Dermis microvascular lymphatic vessel endothelial cell (primary cell): ENCODE measurements around the gene CPT1C. TPM values are rescaled to one million over a fixed set of nuclear protein-coding genes. Genes with fewer than 3 reads are reported as not detected.

Experiments
- DNase-seq, 2 donors: peaks; one replicate each; pipeline versions ENCODE4 v3.0.0 to v3.0.0-alpha.2; 2010; ENCODE audit warnings: low read depth in 2 of 2
- total RNA-seq: library from RNA; depleted of rRNA; stranded (reverse); fragments of >200 nt; gene quantifications from 2 replicates; pipeline ENCODE4 v1.2.1, GENCODE V29; 2014

The CPT1C gene
- total RNA-seq, 1 donor from 2014 or later, result 9.6 TPM

- no peak for DNase-seq
These were observed 30.5 kb upstream of the CPT1C start for GRCh38 chr19:49660338-49660961.

- no peak for DNase-seq
These were observed 28.9 kb upstream of the CPT1C start for GRCh38 chr19:49662011-49662410.

- DNase-seq, result no peak
These were observed 27.7 kb upstream of the CPT1C start for GRCh38 chr19:49663224-49663623.

- DNase-seq, result peak in 1 of 2 donors; percentile 87
These were observed 26.5 kb upstream of the CPT1C start for GRCh38 chr19:49664171-49665035.

- DNase-seq, result no peak
These were observed 25.9 kb upstream of the CPT1C start for GRCh38 chr19:49665036-49665350.

- peak; percentile 92 to 95 for DNase-seq
These were observed 25.4 kb upstream of the CPT1C start, which contains the start of the genes BCL2L12 and IRF3 for GRCh38 chr19:49665351-49666119. BCL2L12 (plus strand) TSS chr19:49665933; CDS start chr19:49666693, 760 bp downstream. IRF3 (minus strand) TSS chr19:49665857; CDS start chr19:49664838, 1,019 bp downstream.

GRCh38 chr19:49666120-49666444 lies 24.8 kb upstream of the CPT1C start:
- DNase-seq, result no peak

- DNase-seq, result no peak
These were observed 23.4 kb upstream of the CPT1C start for GRCh38 chr19:49667473-49667872.

GRCh38 chr19:49669516-49669915 lies 21.4 kb upstream of the CPT1C start:
- no peak for DNase-seq

GRCh38 chr19:49672131-49672919 lies 18.6 kb upstream of the CPT1C start:
- peak; percentile 63 to 80 for DNase-seq

GRCh38 chr19:49676136-49676783 lies 14.7 kb upstream of the CPT1C start:
- peak; percentile 95 to 96 for DNase-seq

- DNase-seq, result peak; percentile 100
These were observed 14.1 kb upstream of the CPT1C start for GRCh38 chr19:49676784-49677230.

- DNase-seq, result peak in 1 of 2 donors; percentile 61
These were observed 13.6 kb upstream of the CPT1C start, which contains the start of gene PRMT1 for GRCh38 chr19:49677231-49677900. PRMT1 (plus strand) TSS chr19:49677271; CDS start chr19:49677281, 10 bp downstream.

GRCh38 chr19:49677901-49678674 lies 12.8 kb upstream of the CPT1C start:
- peak in 1 of 2 donors; percentile 74 for DNase-seq

GRCh38 chr19:49678985-49679770 lies 11.7 kb upstream of the CPT1C start:
- no peak for DNase-seq

- DNase-seq, result no peak
These were observed 11.0 kb upstream of the CPT1C start for GRCh38 chr19:49679771-49680413.

GRCh38 chr19:49680421-49681351 lies 10.2 kb upstream of the CPT1C start:
- peak; percentile 51 to 84 for DNase-seq
